ENCODE measurements around the gene PPP2R1B.
"Not testable (repeated sequence)": the region's sequence is repeated elsewhere in the genome, so short reads cannot be mapped to it uniquely, and the experiment has no call there.

PPP2R1B gene

GRCh38 chr11:111793863-111794262, 27.7 kb upstream of the PPP2R1B start:
- peaks cover 6% of the 10 kb centered on the region for H3K4me1 Mint-ChIP-seq (ENCODE audit: low read depth)
- no peak overlapping the region for H3K4me3 Mint-ChIP-seq
- no peak overlapping the region for H3K27ac Mint-ChIP-seq
- H3K9me3 Mint-ChIP-seq: no peaks in the 10 kb centered on the region
- peaks cover 15% of the 10 kb centered on the region for H3K36me3 Mint-ChIP-seq (ENCODE audit: low read depth)
- no peak for DNase-seq (ENCODE audit: low spot score)
- H3K27me3 Mint-ChIP-seq (ENCODE audit: low read depth): no peaks in the 10 kb centered on the region

DNA sequence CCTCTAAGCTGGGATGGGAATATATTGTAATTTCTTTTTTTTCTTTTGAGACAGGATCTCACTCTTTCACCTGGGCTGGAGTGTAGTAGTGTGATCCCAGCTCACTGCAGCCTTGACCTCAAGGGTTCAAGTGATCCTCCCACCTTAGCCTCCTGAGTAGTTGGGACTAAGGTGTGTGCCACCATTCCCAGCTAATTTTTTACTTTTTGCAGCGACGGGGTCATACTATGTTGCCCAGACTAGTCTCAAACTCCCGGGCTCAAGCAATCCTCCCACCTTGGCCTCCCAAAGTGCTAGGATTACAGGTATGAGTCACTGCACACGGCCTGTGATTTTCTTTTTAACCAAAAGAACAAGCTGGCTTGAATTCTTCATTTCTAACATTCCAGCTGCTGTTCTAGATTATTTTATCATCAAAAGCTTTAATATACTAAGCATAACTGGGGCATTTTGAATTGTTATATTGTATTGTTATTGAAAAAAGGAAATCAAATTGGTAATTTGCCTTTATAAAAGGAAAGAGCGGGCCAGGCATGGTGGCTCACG, 26.8 kb upstream of the PPP2R1B start:
- DNase-seq (ENCODE audit: low spot score): no peak
- Mint-ChIP-seq H3K4me3 (no peak overlapping the region), H3K27ac (no peak overlapping the region), H3K36me3 (ENCODE audit: low read depth) (peaks cover 15% of the 10 kb centered on the region), H3K4me1 (ENCODE audit: low read depth) (peaks cover 6% of the 10 kb centered on the region), H3K27me3 (ENCODE audit: low read depth) (no peaks in the 10 kb centered on the region), H3K9me3 (no peaks in the 10 kb centered on the region)

DNA sequence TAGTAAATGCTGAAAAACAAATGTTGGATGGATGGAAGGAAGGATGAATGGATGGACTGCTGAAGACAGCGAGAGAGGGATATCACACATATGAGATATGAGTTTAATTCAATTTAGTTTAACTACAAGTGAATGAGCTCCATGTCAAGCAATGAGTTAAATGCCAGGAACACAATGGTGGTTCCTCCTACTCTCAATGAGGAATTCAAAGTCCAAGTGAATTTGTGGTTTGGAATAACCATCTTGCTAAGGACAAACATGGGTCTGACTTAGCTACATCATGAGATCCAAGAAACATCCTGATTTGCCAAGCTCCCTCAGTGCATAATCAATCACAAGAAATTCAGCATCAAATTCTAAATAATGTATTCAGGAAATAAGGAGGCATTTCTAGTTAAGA, 26.1 kb upstream of the PPP2R1B start:
- Mint-ChIP-seq H3K9me3 (no peaks in the 10 kb centered on the region), H3K4me1 (ENCODE audit: low read depth) (peaks cover 6% of the 10 kb centered on the region), H3K27me3 (ENCODE audit: low read depth) (no peaks in the 10 kb centered on the region), H3K27ac (no peak overlapping the region), H3K36me3 (ENCODE audit: low read depth) (peaks cover 11% of the 10 kb centered on the region), H3K4me3 (no peak overlapping the region)
- DNase-seq (ENCODE audit: low spot score): no peak

GRCh38 chr11:111788464-111788863, 22.3 kb upstream of the PPP2R1B start:
- H3K27me3 Mint-ChIP-seq (ENCODE audit: low read depth): no peaks in the 10 kb centered on the region
- no peak overlapping the region for H3K4me3 Mint-ChIP-seq
- H3K9me3 Mint-ChIP-seq: no peaks in the 10 kb centered on the region
- no peaks in the 10 kb centered on the region for H3K4me1 Mint-ChIP-seq (ENCODE audit: low read depth)
- no peak for DNase-seq (ENCODE audit: low spot score)
- H3K27ac Mint-ChIP-seq: no peak overlapping the region
- H3K36me3 Mint-ChIP-seq (ENCODE audit: low read depth): peaks cover 13% of the 10 kb centered on the region

GRCh38 chr11:111788051-111788450, 21.9 kb upstream of the PPP2R1B start:
- Mint-ChIP-seq H3K27ac (no peak overlapping the region), H3K4me1 (ENCODE audit: low read depth) (no peaks in the 10 kb centered on the region), H3K9me3 (no peaks in the 10 kb centered on the region), H3K36me3 (ENCODE audit: low read depth) (peaks cover 13% of the 10 kb centered on the region), H3K27me3 (ENCODE audit: low read depth) (no peaks in the 10 kb centered on the region), H3K4me3 (no peak overlapping the region)
- no peak for DNase-seq (ENCODE audit: low spot score)

DNA sequence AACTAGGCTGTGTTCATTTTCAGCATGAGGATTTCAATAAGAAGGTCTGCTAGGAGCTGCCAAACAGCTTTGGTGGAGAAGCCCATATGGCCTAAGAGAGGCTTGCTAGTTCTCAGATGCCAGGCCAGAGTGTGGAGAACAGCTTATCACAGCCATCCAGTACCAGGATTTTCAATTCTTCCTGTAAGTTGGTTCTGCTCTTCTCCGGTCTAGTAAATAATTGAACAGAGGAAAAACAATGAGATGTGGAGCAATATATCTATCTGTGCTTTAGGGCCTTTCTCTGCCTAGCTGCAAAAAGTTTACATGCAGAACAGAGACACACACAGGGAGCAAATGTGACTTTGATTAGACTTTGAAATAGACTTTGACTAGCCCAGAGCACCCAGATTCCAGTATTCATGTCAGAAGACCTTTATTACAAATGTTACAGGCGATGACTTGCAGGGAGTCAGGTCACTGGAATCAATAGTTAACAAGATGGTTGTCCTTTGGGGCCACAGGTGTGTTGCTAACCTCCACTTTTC, 19.8 kb upstream of the PPP2R1B start:
- H3K9me3 Mint-ChIP-seq: no peaks in the 10 kb centered on the region
- H3K27ac Mint-ChIP-seq: no peak overlapping the region
- no peak for DNase-seq (ENCODE audit: low spot score)
- H3K27me3 Mint-ChIP-seq (ENCODE audit: low read depth): no peaks in the 10 kb centered on the region
- no peaks in the 10 kb centered on the region for H3K4me1 Mint-ChIP-seq (ENCODE audit: low read depth)
- no peak overlapping the region for H3K4me3 Mint-ChIP-seq
- peaks cover 13% of the 10 kb centered on the region for H3K36me3 Mint-ChIP-seq (ENCODE audit: low read depth)

- no peak for DNase-seq (ENCODE audit: low spot score)
- Mint-ChIP-seq H3K36me3 (ENCODE audit: low read depth) (peaks cover 13% of the 10 kb centered on the region), H3K9me3 (no peaks in the 10 kb centered on the region), H3K27ac (no peak overlapping the region), H3K4me3 (no peak overlapping the region), H3K4me1 (ENCODE audit: low read depth) (no peaks in the 10 kb centered on the region), H3K27me3 (ENCODE audit: low read depth) (no peaks in the 10 kb centered on the region)
These were observed 18.9 kb upstream of the PPP2R1B start for GRCh38 chr11:111785076-111785475.

DNA sequence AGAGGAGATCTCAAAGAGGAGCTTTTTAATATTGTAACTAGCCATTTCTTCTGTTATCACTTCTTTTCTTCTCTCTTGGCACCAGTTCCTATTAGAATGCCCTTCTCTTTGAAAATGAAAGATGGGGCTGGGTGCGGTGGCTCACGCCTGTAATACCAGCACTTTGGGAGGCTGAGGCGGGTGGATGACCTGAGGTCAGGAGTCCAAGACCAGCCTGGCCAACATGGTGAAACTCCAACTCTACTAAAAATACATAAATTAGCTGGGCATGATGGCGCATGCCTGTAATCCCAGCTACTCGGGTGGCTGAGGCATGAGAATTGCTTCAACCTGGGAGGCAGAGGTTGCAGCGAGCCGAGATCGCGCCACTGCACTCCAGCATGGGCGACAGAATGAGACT, 18.1 kb upstream of the PPP2R1B start:
- H3K4me3 Mint-ChIP-seq; H3K9me3 Mint-ChIP-seq; H3K27me3 Mint-ChIP-seq (ENCODE audit: low read depth); H3K4me1 Mint-ChIP-seq (ENCODE audit: low read depth); H3K27ac Mint-ChIP-seq; DNase-seq (ENCODE audit: low spot score): not testable (repeated sequence)
- peaks cover 13% of the 10 kb centered on the region for H3K36me3 Mint-ChIP-seq (ENCODE audit: low read depth)

- Mint-ChIP-seq H3K4me1 (ENCODE audit: low read depth) (no peaks in the 10 kb centered on the region), H3K27ac (no peak overlapping the region)
These were observed 16.0 kb upstream of the PPP2R1B start for GRCh38 chr11:111782109-111782741.

DNA sequence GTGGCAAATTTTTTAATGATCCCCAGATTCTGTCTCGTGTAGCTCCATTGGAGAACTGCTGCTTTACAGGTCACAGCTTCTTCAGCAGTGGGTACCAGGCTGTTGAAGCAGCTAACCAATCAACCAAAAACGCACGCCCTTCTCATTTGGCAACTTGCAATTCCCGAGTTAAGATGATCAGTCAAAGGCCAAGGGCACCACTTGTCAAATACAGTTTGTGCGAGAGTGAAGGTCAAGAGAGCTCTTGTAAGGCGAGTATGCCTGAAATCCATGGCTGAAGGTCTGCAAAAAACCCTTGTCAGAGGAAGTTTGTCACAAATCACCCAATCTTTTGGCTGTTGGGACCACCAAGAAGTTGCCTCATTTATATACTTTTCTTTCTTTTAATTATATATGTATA, 12.9 kb upstream of the PPP2R1B start:
- Mint-ChIP-seq H3K36me3 (ENCODE audit: low read depth) (peaks cover 3% of the 10 kb centered on the region), H3K9me3 (no peaks in the 10 kb centered on the region), H3K4me1 (ENCODE audit: low read depth) (no peaks in the 10 kb centered on the region), H3K27ac (no peak overlapping the region), H3K4me3 (no peak overlapping the region), H3K27me3 (ENCODE audit: low read depth) (no peaks in the 10 kb centered on the region)
- no peak for DNase-seq (ENCODE audit: low spot score)

More at GRCh38 chr11:111782109-111782741, 16.0 kb upstream of the PPP2R1B start:
- Mint-ChIP-seq H3K27me3 (ENCODE audit: low read depth) (no peaks in the 10 kb centered on the region), H3K36me3 (ENCODE audit: low read depth) (peaks cover 13% of the 10 kb centered on the region), H3K9me3 (no peaks in the 10 kb centered on the region), H3K4me3 (no peak overlapping the region)
- no peak for DNase-seq (ENCODE audit: low spot score)

DNA sequence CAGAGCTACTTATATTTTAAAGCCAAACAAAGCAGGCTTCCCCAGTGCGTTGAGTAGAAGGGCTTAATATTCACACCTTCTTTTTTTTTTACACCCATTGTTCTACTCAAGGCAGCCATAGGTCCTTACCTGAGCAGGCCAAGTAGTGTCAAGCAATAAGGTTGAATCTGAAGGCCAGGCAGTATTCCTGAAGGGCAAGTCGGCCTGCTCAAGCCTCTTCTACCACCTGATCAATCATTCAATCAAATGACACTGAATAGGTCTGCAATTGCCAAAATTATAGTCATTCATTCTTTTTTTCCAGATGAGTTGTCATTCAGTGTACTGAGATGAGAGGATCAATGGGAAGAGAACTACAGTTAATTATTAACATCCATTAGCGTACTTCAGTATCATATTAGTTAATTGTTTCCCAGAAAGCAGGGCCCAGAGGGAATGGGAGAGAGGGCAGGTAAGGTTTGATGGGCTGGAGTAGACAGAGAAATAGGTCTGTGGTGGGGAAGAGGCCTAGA, 11.9 kb upstream of the PPP2R1B start:
- no peaks in the 10 kb centered on the region for H3K9me3 Mint-ChIP-seq
- H3K4me1 Mint-ChIP-seq (ENCODE audit: low read depth): no peaks in the 10 kb centered on the region
- no peaks in the 10 kb centered on the region for H3K27me3 Mint-ChIP-seq (ENCODE audit: low read depth)
- no peak overlapping the region for H3K4me3 Mint-ChIP-seq
- no peaks in the 10 kb centered on the region for H3K36me3 Mint-ChIP-seq (ENCODE audit: low read depth)
- no peak for DNase-seq (ENCODE audit: low spot score)
- no peak overlapping the region for H3K27ac Mint-ChIP-seq

- H3K4me1 Mint-ChIP-seq (ENCODE audit: low read depth): no peaks in the 10 kb centered on the region
- no peaks in the 10 kb centered on the region for H3K36me3 Mint-ChIP-seq (ENCODE audit: low read depth)
- no peak for DNase-seq (ENCODE audit: low spot score)
- H3K27ac Mint-ChIP-seq: no peak overlapping the region
- H3K9me3 Mint-ChIP-seq: no peaks in the 10 kb centered on the region
- H3K27me3 Mint-ChIP-seq (ENCODE audit: low read depth): no peaks in the 10 kb centered on the region
- no peak overlapping the region for H3K4me3 Mint-ChIP-seq
These were observed 11.2 kb upstream of the PPP2R1B start for GRCh38 chr11:111777094-111778046.

DNA sequence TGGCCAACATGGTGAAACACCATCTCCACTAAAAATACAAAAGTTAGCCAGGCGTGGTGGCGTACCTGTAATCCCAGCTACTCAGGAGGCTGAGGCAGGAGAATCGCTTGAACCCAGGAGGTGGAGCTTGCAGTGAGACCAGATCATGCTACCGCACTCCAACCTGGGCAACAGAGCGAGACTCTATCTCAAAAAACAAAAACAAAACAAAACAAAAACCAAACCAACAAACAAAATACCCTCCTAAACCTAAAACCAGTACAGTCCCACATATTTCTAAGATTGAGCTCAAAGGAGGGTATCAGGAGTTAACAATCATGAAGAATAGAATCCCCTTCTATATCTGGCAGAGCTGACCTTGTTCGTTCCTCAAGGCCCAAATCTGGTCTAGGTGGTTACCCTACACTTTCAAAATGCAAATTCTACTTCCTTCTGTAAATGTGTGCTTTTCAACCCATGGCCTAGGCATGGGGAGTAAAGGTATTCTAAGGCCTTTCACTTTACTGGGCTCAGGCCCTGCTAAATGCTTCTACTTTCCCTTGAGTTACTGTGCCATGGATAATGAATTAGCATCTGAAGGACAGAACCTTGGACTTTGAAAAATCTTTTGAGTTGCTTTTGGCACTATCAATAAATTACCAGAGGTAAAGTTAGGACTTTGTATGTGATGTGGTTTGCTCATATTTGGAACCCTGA, 10.4 kb upstream of the PPP2R1B start:
- Mint-ChIP-seq H3K27me3 (ENCODE audit: low read depth) (no peaks in the 10 kb centered on the region), H3K36me3 (ENCODE audit: low read depth) (no peaks in the 10 kb centered on the region), H3K9me3 (no peaks in the 10 kb centered on the region), H3K27ac (no peak overlapping the region), H3K4me1 (ENCODE audit: low read depth) (no peaks in the 10 kb centered on the region), H3K4me3 (no peak overlapping the region)
- no peak for DNase-seq (ENCODE audit: low spot score)
